GM19372 (cell line): Measurements from ENCODE around the gene HSBP1.

Experiments used
- ATAC-seq: cut with Tn5 transposase; IDR thresholded peaks from one replicate; pipeline ENCODE4 v1.9.1; 2021; ENCODE audit warnings: mild to moderate bottlenecking, low read depth, moderate library complexity; ENCODE audit not compliant: unreplicated experiment

HSBP1 gene

GRCh38 chr16:83835586-83836566 is 28.1 kb downstream of the HSBP1 start:
- ATAC-seq = no peak

- no peak for ATAC-seq
These were observed 29.8 kb downstream of the HSBP1 start for GRCh38 chr16:83837566-83837965.

- no peak for ATAC-seq
These were observed 30.4 kb downstream of the HSBP1 start for GRCh38 chr16:83838151-83838550.

GRCh38 chr16:83839561-83839960 is 31.8 kb downstream of the HSBP1 start:
- no peak for ATAC-seq

GRCh38 chr16:83840060-83840617 is 32.4 kb downstream of the HSBP1 start:
- ATAC-seq = no peak

- ATAC-seq = no peak
These were observed 34.5 kb downstream of the HSBP1 start for GRCh38 chr16:83842291-83842690.

- ATAC-seq = no peak
These were observed 35.2 kb downstream of the HSBP1 start for GRCh38 chr16:83842756-83843507.

GRCh38 chr16:83843657-83844056 is 35.9 kb downstream of the HSBP1 start:
- no peak for ATAC-seq

- ATAC-seq = no peak
These were observed 37.5 kb downstream of the HSBP1 start for GRCh38 chr16:83845263-83845662.

- no peak for ATAC-seq
These were observed 39.8 kb downstream of the HSBP1 start for GRCh38 chr16:83847371-83848225.

- ATAC-seq = no peak
These were observed 41.6 kb downstream of the HSBP1 start for GRCh38 chr16:83849421-83849820.

GRCh38 chr16:83850947-83851346 is 43.2 kb downstream of the HSBP1 start:
- ATAC-seq = no peak

GRCh38 chr16:83851473-83851872 is 43.7 kb downstream of the HSBP1 start:
- no peak for ATAC-seq

GRCh38 chr16:83852774-83853173 is 45.0 kb downstream of the HSBP1 start:
- ATAC-seq = no peak

GRCh38 chr16:83853834-83854233 is 46.1 kb downstream of the HSBP1 start:
- ATAC-seq = no peak

- no peak for ATAC-seq
These were observed 46.6 kb downstream of the HSBP1 start for GRCh38 chr16:83854420-83854819.

GRCh38 chr16:83856792-83857191 is 49.0 kb downstream of the HSBP1 start:
- no peak for ATAC-seq

GRCh38 chr16:83859265-83859664 is 51.5 kb downstream of the HSBP1 start:
- ATAC-seq = no peak

- no peak for ATAC-seq
These were observed 54.9 kb downstream of the HSBP1 start for GRCh38 chr16:83862661-83863060.

GRCh38 chr16:83863682-83864081 is 55.9 kb downstream of the HSBP1 start:
- ATAC-seq = no peak
